ENCODE results near the gene GABRA4.

The GABRA4 gene

DNA sequence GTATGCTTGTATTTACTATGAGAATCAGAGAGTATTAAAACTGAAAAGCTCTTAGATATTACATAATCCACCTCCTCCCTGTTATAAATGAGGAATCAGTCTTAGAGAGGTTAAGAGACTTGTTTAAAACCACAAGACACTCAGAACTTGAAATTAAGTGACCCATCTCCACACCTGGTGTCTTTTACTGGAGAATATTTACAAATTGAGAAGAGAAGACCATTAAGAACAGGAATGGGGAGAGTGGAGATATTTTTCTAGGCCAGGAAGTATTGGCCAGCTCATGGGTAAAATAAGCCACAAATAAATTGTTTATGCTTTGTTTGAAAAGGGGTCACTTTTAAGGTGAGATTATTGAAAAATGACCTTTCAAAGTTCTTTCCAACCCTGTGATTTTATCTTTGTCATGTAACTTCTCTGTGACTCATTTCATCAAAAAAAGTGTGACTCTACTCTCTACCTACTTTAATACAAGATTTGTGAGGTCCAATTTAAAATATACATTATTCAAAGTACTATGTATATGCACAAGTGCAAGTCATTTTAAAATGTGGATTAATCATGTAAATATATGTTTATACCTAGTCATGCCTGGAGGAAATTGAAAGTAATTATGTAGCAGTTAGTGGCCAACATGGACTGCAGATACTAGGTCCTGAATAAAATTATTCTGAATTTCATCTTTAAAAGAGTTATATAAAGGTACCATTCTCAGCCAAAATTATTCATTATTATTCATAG is 68.4 kb downstream of the GABRA4 start:
- no peak for DNase-seq

DNA sequence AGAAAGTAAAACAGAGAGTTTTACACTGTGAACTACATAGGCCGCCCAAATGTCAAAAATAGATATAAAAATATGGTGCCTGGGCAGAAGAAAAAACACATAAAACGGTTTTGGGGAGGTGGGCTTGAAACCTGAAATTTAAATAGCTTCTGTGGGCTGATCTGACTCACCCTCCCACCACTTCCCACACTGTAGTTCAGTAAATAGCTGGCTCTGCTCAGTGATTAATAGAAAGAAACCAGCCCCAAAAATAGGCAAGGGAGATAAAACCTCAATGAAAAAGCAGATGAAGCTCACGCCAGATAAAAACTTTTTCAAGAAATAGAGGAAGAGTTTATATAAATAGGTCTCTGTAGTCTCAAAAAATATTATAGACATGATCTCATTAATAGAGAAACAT is 71.2 kb downstream of the GABRA4 start:
- no peak for DNase-seq

DNA sequence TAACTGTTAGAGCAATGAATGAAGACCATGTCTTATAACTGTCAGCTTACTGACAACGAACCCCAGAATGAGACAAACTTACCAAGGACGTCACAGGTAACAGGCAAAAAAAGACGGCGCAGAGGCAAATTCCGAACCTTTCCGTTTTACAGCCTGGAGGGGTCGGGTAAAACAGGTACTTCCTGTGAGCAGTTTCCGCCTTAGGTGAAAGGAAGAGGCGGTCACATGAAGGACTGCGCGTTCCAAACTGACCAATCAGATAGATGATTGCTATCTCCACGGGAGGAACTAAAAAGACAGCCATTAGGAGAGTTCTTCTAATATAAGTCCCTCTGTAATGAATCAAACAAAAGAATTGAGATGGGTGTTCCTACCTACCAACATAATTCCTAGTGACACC is 84.3 kb downstream of the GABRA4 start, which contains the start of gene COX7B2:
Gene COX7B2 (minus strand): TSS at position 168 of the 400 bp plus-strand sequence. CDS start 174,053 bp downstream, outside the sequence.
- no peak for DNase-seq

DNA sequence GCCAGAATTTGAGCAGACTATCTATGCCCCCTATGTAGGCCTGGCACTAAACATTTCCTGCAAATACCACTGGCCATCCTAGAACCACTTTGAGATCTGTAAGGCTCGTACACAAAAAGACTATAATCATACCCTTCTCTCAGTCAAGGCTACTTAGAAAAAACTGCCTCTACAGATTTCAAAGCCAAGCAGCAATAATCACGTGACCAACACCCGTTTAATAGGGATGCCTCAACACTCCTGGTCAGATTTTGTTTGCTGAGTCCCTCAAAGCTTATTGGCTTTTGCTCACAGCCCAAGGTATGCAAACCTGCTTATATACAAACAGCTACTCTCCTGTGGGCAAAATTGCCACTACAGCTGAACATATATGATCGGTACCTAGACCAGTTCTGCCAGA is 85.2 kb downstream of the GABRA4 start:
- DNase-seq = no peak

DNA sequence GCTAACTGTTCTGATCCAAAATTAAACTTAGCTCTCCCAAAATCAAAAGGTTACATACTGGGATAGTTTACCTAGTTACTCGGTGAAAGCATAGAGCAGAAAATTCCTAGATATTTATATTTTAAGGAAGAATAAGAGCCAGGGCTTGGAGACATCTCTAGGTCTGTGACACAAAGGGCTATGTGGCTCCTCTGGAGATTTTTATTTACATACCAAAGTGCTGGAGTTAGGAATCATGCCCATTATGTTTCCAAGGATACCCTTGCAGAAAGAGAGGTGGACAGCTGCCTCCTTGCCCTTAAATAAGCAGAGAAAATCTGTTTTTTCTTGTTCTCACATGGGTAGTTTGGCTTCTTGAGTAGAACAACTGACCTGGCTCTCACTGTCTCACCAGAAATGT is 93.3 kb downstream of the GABRA4 start:
- DNase-seq = no peak

DNA sequence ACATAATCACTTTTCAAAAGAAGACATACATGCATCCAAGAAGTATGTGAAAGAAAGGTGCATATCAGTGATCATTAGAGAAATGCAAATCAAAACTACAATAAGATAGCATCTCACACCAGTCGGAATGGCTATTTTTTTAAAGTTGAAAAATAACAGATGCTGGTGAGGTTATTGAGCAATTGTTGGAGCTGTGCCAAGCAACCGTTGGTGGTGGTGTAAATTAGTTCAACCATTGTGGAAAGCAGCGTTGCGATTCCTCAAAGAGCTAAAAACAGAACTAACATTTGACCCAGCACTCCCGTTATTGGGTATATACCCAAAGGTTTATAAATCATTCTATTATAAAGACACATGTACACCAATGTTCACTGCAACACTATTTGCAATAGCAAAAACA is 98.6 kb downstream of the GABRA4 start:
- DNase-seq = no peak

DNA sequence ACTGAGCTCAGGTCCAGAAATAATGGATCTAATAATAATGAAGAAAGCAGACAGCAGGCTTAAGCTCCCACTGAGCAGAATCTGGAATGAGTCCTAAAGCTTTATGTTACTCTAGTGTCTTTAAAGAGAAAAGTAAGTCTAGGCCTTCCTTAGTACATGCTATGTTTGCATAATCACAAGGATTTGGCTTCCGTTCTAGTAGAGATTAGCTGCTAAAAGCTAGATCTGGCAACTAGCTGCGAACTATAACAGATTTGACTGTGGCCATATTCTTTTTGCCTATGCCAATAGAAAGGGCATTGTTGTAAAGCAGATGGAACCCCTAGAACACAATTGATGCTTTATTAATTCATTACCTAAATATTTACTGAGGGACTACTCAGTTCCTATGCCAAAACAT is 103.3 kb downstream of the GABRA4 start:
- no peak for DNase-seq

DNA sequence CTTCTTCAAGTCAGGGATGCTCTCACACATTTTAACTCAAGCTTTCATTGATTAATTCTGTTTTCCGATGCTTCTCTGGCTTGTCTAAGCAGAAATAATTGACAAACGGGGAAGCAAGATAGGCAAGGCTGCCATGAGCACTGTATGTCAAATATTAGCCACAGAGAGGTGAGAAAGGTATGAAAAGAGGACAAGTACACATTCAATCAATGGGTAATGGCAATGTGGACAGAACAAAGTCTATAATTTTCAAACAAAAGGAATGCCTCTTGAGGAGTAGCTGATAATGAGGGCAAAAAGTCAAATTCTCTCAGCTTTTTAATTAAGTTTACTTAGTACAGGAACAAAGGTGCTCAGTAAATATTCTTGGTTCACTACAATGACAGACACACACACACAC is 104.0 kb downstream of the GABRA4 start:
- no peak for DNase-seq

DNA sequence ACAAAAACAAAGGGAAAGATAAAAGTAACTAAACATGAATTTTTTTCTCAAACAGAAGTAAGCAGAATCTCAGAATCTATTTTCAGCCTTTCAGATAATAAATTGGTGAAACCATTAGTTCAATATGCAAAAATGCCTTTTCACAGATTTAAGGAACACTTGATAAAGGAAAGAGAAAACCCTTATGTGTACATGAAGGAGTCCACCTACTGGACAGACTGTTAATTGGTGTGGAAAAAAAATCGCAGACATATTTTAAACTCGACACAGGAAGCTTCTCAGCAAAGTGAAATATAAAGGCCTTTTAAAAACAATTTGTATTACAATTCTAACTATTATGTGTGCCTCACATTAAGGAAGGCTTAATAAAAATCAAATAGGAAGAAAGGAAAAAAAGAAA is 106.7 kb downstream of the GABRA4 start:
- no peak for DNase-seq

DNA sequence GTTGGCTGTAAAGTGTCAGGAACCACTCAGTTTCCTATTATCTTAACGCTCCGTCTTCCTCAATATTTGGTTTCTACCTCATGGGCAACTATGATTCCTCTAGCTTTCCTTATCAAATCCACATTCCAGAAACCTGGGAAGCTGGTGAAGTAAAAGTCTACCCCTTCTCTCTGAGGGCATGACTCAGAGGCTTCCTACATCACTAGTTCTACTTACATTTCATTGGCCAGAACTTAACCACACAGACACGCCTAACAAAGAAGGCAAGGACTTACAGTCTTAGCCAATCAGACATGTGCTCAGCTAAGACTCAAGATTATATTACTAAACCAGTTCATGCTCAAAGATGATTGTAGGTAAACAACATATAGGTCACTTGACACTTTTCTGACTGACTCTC is 114.7 kb downstream of the GABRA4 start:
- DNase-seq = no peak

DNA sequence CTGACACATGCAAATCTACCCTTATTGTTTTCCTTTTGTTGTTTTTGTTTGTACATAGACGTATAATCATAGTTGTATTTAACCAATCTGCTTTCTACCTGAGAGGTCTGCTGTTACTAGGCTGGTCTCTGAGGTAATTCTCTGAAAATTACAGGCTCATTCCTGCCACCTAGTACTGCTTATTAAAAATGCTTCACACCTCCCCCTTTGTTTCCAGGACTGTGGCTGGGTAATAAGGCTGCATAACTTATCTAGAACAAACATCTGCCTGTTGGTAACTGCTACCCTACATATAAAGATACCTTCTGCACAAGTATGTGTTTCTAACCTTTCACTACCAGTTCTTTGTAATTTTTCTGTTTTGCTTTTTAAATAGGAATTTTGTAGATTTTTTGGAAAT is 118.6 kb downstream of the GABRA4 start:
- no peak for DNase-seq

DNA sequence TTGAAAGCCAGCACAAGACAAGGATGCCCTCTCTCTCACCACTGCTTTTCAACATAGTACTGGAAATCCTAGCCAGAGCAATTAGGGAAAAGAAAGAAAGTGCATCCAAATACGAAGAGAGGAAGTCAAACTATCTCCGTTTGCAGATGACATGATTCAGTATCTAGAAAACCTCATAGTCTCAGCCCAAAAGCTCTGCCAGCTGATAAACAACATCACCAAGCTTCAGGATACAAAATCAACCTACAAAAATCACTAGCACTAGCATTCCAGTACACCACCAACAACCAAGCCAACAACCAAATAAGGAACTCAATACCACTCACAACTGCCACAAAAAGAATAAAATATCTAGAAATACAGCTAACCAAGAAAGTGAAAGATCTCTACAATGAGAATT is 123.0 kb downstream of the GABRA4 start:
- no peak for DNase-seq
